Motor neuron (in vitro differentiated cells): Measurements from ENCODE around the gene SPEG. TPM values are rescaled to one million over a fixed set of nuclear protein-coding genes. Genes with fewer than 3 reads are reported as not detected.

ENCODE experiments used
- ATAC-seq, 8 experiments: fragments of 200-7000 bp; cut with Tn5 transposase; replicated peaks in 6 of 8; 2 replicates each; pipeline ENCODE4 v1.8.0; 2021; ENCODE audit warnings: mild to moderate bottlenecking in 8 of 8, moderate library complexity in 8 of 8
- H3K27ac ChIP-seq, 2 donors: fragments of 250-450 bp; sonication (Bioruptor Pico); 2 replicates each; pipeline ENCODE4 v1.9.0; 2021; ENCODE audit warnings: antibody characterized with exemption in 2 of 2, mild to moderate bottlenecking in 2 of 2, moderate library complexity in 1 of 2
- H3K4me1 ChIP-seq, 2 donors: fragments of 250-450 bp; sonication (Bioruptor Pico); replicated peaks in 1 of 2; 2 replicates each; pipeline ENCODE4 v1.6.1; 2021; ENCODE audit warnings: antibody characterized with exemption in 2 of 2, mild to moderate bottlenecking in 2 of 2, moderate library complexity in 1 of 2
- H3K4me3 ChIP-seq, 5 donors: fragments of 250-450 bp; sonication (Bioruptor Pico); 2 replicates each; pipeline ENCODE4 v1.9.0; 2021; ENCODE audit warnings: antibody characterized with exemption in 5 of 5, mild to moderate bottlenecking in 5 of 5, moderate library complexity in 4 of 5
- whole genome bisulfite sequencing, 10 experiments: fragments of 450-650 bp; shearing (Covaris generic); methylation state at CpG; one replicate each; pipeline ENCODE4 v1.0.0; 2022; 5-methylcytosine and 5-hydroxymethylcytosine counted together
- in situ Hi-C, 9 experiments: fragments of 400-800 bp; cut with MboI; loops; one replicate each; pipeline ENCODE4 v1.15.0; 2021; ENCODE audit warnings: low sequenced_read_pairs in 9 of 9, low pct_unique_long_range_greater_than_20kb in 2 of 9; ENCODE audit not compliant: unreplicated experiment in 9 of 9
- total RNA-seq, 8 experiments: library from RNA; unstranded; fragments of 300-600 nt; gene quantifications; 2 replicates each; pipeline versions ENCODE4 v1.2.3 to v1.2.4, GENCODE V29; 2022

Gene SPEG
- total RNA-seq, 8 experiments from 2014 or later: 5.5 to 47.6 (median 26.1) TPM

DNA sequence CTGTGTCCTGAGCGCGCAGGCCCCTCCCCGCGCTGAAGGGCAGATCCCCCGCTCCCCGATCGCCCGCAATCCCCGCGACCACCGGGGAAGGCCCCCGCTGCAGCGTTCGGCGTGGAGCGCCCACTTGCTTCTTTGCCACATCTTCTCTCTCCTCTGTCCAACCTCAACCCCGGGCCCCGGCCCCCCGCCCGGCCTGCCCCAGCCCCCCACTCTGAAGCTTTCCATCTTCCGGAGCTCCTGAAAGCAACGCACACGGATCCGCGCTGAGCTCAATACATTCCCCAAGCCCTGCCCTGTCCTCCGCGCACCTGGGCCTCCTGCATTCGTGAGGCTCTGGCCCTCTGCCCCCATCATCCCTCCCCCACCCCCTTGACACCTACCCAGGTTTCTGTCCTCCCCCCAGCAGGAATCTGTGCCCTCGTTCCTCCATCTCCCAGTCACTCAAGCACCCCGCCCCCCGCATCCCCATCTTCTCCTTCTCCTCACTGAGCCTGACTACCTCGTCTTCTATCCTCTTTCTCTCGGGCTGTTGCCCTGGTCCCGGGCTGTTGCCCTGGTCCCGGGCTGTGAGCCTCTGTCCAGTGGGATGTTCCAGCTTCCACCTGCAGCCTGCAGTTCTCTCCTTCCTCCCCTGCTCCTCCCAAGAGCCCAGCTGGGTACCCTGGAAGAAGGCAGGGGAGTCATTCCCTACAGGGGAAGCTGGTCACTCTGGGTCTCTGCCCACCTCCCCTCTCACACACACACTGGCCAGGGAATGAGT, 7.8 kb downstream of the SPEG start:
- peak overlapping the region; percentile 41 to 52 for H3K27ac ChIP-seq
- peak overlapping the region; percentile 38 to 73 (median 63) for H3K4me3 ChIP-seq
- no CpG with 5 or more reads among the region's 35 CpGs for WGBS, 10 experiments
- peak in 6 of 8 experiments; percentile 4 to 55 (median 40) for ATAC-seq
- in situ Hi-C loops: no loop called here
- H3K4me1 ChIP-seq: peaks cover 44 to 46% of the 10 kb centered on the region in 2 donors

GRCh38 chr2:219443016-219443696, 8.5 kb downstream of the SPEG start:
- H3K4me1 ChIP-seq: peaks cover 46 to 47% of the 10 kb centered on the region in 2 donors
- ATAC-seq: no peak
- 83 to 100% (median 94%) methylated on average over 1 to 2 of the region's 12 CpGs; no CpG with 5 or more reads in 4 of the 10 experiments for WGBS, 10 experiments
- H3K4me3 ChIP-seq: peak overlapping the region in 3 of 5 donors; percentile 46 to 73 (median 63)
- no peak overlapping the region for H3K27ac ChIP-seq
- in situ Hi-C loops: no loop called here

GRCh38 chr2:219443697-219444023, 9.0 kb downstream of the SPEG start:
- ATAC-seq: no peak
- Histone ChIP-seq H3K4me3 (no peak overlapping the region), H3K27ac (no peak overlapping the region), H3K4me1 (peaks cover 49 to 52% of the 10 kb centered on the region in 2 donors)
- WGBS, 10 experiments: 100% methylated on average over 1 of the region's 3 CpGs; no CpG with 5 or more reads in 8 of the 10 experiments
- in situ Hi-C loops: no loop called here

- ATAC-seq: peak in 2 of 8 experiments; percentile 6 to 13
- 70% methylated on average over 7 of the region's 23 CpGs; no CpG with 5 or more reads in 9 of the 10 experiments for WGBS, 10 experiments
- in situ Hi-C loops: no loop called here
- no peak overlapping the region for H3K27ac ChIP-seq
- no peak overlapping the region for H3K4me3 ChIP-seq
- peaks cover 56 to 57% of the 10 kb centered on the region in 2 donors for H3K4me1 ChIP-seq
These were observed 10.0 kb downstream of the SPEG start for GRCh38 chr2:219444566-219445091.

DNA sequence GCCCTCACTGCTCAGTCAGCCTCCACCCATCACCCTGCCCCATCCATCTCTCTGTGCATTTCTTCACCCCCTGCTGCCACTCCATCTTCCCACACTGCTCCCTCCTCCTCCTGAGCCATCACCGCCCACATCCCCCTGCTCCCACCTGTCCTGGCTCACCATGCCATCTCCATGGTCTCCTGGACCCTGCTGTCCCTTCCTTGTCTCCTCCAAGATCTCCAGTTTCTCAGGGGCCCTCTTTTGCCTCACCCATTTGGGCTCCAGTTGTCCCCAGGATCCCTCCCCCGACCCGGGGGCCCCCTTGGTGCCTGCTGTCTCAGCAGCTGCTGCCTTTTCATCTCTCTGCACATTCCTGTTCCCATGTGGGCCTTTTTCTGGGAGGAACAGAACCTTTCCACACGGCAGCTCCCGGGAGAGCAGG, 10.6 kb downstream of the SPEG start:
- 80% methylated on average over 1 of the region's 5 CpGs; no CpG with 5 or more reads in 9 of the 10 experiments for WGBS, 10 experiments
- H3K4me3 ChIP-seq: no peak overlapping the region
- in situ Hi-C loops: no loop called here
- ATAC-seq: no peak
- peaks cover 56 to 57% of the 10 kb centered on the region in 2 donors for H3K4me1 ChIP-seq
- no peak overlapping the region for H3K27ac ChIP-seq

- Histone ChIP-seq H3K4me1 (peaks cover 52 to 57% of the 10 kb centered on the region in 2 donors), H3K4me3 (no peak overlapping the region), H3K27ac (no peak overlapping the region)
- in situ Hi-C loops: no loop called here
- WGBS, 10 experiments: 0 to 30% (median 0%) methylated on average over 1 to 2 of the region's 6 CpGs; no CpG with 5 or more reads in 5 of the 10 experiments
- ATAC-seq: peak; percentile 38 to 72 (median 55)
These were observed 11.5 kb downstream of the SPEG start for GRCh38 chr2:219446101-219446504.

- 86 to 100% methylated on average over 1 of the region's 1 CpG; no CpG with 5 or more reads in 8 of the 10 experiments for WGBS, 10 experiments
- no peak for ATAC-seq
- in situ Hi-C loops: no loop called here
- Histone ChIP-seq H3K4me1 (peaks cover 47 to 52% of the 10 kb centered on the region in 2 donors), H3K4me3 (no peak overlapping the region), H3K27ac (no peak overlapping the region)
These were observed 12.0 kb downstream of the SPEG start for GRCh38 chr2:219446689-219447088.

GRCh38 chr2:219447242-219448098, 12.8 kb downstream of the SPEG start:
- Histone ChIP-seq H3K27ac (no peak overlapping the region), H3K4me3 (no peak overlapping the region), H3K4me1 (peaks cover 50 to 52% of the 10 kb centered on the region in 2 donors)
- WGBS, 10 experiments: 83 to 100% (median 100%) methylated on average over 1 to 2 of the region's 23 CpGs; no CpG with 5 or more reads in 6 of the 10 experiments
- in situ Hi-C loops: no loop called here
- ATAC-seq: no peak

DNA sequence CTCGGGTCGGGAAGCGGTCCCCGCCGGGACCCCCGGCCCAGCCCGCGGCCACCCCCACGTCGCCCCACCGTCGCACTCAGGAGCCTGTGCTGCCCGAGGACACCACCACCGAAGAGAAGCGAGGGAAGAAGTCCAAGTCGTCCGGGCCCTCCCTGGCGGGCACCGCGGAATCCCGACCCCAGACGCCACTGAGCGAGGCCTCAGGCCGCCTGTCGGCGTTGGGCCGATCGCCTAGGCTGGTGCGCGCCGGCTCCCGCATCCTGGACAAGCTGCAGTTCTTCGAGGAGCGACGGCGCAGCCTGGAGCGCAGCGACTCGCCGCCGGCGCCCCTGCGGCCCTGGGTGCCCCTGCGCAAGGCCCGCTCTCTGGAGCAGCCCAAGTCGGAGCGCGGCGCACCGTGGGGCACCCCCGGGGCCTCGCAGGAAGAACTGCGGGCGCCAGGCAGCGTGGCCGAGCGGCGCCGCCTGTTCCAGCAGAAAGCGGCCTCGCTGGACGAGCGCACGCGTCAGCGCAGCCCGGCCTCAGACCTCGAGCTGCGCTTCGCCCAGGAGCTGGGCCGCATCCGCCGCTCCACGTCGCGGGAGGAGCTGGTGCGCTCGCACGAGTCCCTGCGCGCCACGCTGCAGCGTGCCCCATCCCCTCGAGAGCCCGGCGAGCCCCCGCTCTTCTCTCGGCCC, 13.6 kb downstream of the SPEG start:
- in situ Hi-C loops: no loop called here
- H3K4me1 ChIP-seq: peaks cover 51 to 53% of the 10 kb centered on the region in 2 donors
- no peak overlapping the region for H3K27ac ChIP-seq
- WGBS, 10 experiments: 60 to 93% (median 76%) methylated on average over 3 to 27 of the region's 88 CpGs; no CpG with 5 or more reads in 6 of the 10 experiments
- no peak for ATAC-seq
- no peak overlapping the region for H3K4me3 ChIP-seq

DNA sequence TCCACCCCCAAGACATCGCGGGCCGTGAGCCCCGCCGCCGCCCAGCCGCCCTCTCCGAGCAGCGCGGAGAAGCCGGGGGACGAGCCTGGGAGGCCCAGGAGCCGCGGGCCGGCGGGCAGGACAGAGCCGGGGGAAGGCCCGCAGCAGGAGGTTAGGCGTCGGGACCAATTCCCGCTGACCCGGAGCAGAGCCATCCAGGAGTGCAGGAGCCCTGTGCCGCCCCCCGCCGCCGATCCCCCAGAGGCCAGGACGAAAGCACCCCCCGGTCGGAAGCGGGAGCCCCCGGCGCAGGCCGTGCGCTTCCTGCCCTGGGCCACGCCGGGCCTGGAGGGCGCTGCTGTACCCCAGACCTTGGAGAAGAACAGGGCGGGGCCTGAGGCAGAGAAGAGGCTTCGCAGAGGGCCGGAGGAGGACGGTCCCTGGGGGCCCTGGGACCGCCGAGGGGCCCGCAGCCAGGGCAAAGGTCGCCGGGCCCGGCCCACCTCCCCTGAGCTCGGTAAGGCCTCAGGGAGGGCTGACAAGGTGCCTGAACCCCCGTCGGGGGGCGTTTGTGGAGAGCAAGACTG, 14.2 kb downstream of the SPEG start:
- WGBS, 10 experiments: 27 to 96% methylated on average over 3 to 4 of the region's 51 CpGs; no CpG with 5 or more reads in 8 of the 10 experiments
- Histone ChIP-seq H3K4me3 (no peak overlapping the region), H3K4me1 (peaks cover 57% of the 10 kb centered on the region in 2 donors), H3K27ac (no peak overlapping the region)
- in situ Hi-C loops: no loop called here
- no peak for ATAC-seq

DNA sequence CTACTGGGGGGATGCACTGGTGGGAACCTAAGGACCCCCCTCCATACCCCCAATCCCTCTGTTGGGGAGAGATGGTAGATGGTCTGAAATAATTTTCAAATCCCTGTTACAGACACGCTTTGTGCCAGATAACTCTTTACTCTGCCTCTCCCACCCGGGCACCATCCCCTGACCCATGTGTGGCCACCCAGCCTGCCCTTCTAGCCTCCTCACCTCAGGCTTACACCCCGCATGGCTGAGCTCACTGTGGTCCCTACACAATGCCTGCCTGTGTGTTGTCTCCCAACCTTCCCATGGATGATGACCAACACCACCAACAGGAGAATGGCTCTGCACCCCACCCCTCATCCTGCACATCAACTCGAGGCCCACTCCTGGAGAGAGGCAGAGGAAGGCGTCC, 15.0 kb downstream of the SPEG start:
- peaks cover 54 to 60% of the 10 kb centered on the region in 2 donors for H3K4me1 ChIP-seq
- H3K27ac ChIP-seq: no peak overlapping the region
- H3K4me3 ChIP-seq: no peak overlapping the region
- WGBS, 10 experiments: 70 to 100% (median 91%) methylated on average over 1 to 4 of the region's 5 CpGs; no CpG with 5 or more reads in 4 of the 10 experiments
- ATAC-seq: no peak
- in situ Hi-C loops: no loop called here
